ENCODE results near the gene RPS15. TPM values are rescaled to one million over a fixed set of nuclear protein-coding genes. Genes with fewer than 3 reads are reported as not detected.
A peak's percentile ranks its signal among the peaks of the same experiment; 100 is the strongest.

RPS15 gene
- polyA plus RNA-seq, 2 donors = 2,888 to 3,260 TPM

- no peaks in the 10 kb centered on the region for H3K9me3 ChIP-seq (ENCODE audit: control insufficient read depth in 2 of 2, insufficient read depth in 1 of 2, low read depth in 1 of 2, low read length in 1 of 2)
- no peaks in the 10 kb centered on the region for H3K27me3 ChIP-seq (ENCODE audit: control insufficient read depth in 1 of 2, insufficient read depth in 2 of 2, low read length in 2 of 2)
- peaks cover 6 to 28% of the 10 kb centered on the region in 2 donors for H3K4me1 ChIP-seq (ENCODE audit: control insufficient read depth in 2 of 2, insufficient read depth in 2 of 2, low read length in 1 of 2)
- H3K27ac ChIP-seq (ENCODE audit: low read depth in 2 of 2, low read length in 1 of 2) = no peak overlapping the region
- no peak overlapping the region for H3K4me3 ChIP-seq (ENCODE audit: low read depth in 1 of 2, low read length in 2 of 2)
- 50 to 52% methylated on average over 52 of the region's 52 CpGs for WGBS, 2 donors
- peaks cover 4 to 14% of the 10 kb centered on the region in 2 donors for H3K36me3 ChIP-seq (ENCODE audit: control insufficient read depth in 2 of 2, insufficient read depth in 2 of 2, low read length in 1 of 2)
These were observed 42.8 kb upstream of the RPS15 start for GRCh38 chr19:1395194-1396018.

GRCh38 chr19:1396019-1396767 lies 42.0 kb upstream of the RPS15 start:
- Histone ChIP-seq H3K4me1 (ENCODE audit: control insufficient read depth in 2 of 2, insufficient read depth in 2 of 2, low read length in 1 of 2) (peaks cover 10 to 28% of the 10 kb centered on the region in 2 donors), H3K27me3 (ENCODE audit: control insufficient read depth in 1 of 2, insufficient read depth in 2 of 2, low read length in 2 of 2) (no peaks in the 10 kb centered on the region), H3K4me3 (ENCODE audit: low read depth in 1 of 2, low read length in 2 of 2) (no peak overlapping the region), H3K36me3 (ENCODE audit: control insufficient read depth in 2 of 2, insufficient read depth in 2 of 2, low read length in 1 of 2) (peaks cover under 1 to 7% of the 10 kb centered on the region in 2 donors), H3K9me3 (ENCODE audit: control insufficient read depth in 2 of 2, insufficient read depth in 1 of 2, low read depth in 1 of 2, low read length in 1 of 2) (no peaks in the 10 kb centered on the region), H3K27ac (ENCODE audit: low read depth in 2 of 2, low read length in 1 of 2) (no peak overlapping the region)
- 35 to 39% methylated on average over 23 to 25 of the region's 25 CpGs for WGBS, 2 donors

DNA sequence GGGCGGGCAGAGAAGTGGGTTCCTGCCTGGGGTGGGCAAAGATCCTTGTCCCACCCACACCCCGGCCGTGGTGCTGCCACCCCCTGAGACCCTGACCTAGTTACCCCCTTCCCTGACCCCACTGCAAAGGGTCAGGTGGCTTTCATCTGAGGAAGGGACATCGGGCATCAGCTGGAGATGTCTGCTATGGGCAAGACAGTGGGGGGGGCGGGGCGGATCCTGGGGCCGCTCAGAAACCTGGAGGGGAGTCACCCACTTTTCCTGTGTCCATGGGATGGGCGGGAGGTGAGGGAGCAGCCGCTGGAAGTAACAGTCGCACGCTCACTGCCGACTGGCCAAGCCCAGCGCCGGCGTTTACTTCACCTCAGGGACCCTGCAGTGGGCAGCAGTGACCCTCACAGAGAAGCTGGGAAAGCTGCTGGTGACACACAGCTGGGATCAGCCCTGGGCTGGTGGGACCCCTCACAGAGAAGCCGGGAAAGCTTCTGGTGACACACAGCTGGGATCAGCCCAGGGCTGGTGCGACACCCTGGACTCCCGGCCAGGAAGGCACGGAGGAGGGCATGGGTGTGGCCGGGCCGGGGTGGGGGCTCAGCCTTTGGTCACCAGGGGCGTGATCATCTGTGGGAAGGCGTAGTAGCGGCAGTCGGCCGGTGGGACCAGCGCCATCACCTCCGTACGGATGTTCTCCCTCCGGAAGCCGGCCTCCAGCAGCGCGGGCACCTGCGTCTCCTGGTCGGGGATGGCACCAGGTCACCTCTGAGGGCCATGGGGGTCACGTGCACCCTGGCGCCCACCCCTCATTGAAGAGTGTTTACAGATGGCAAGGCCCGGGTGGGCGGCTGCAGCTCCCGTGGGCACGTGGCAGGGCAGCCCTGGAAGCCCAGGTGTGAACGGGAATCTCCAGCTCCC lies 41.2 kb upstream of the RPS15 start:
- Histone ChIP-seq H3K9me3 (ENCODE audit: control insufficient read depth in 2 of 2, insufficient read depth in 1 of 2, low read depth in 1 of 2, low read length in 1 of 2) (no peaks in the 10 kb centered on the region), H3K4me3 (ENCODE audit: low read depth in 1 of 2, low read length in 2 of 2) (no peak overlapping the region), H3K27ac (ENCODE audit: low read depth in 2 of 2, low read length in 1 of 2) (no peak overlapping the region), H3K36me3 (ENCODE audit: control insufficient read depth in 2 of 2, insufficient read depth in 2 of 2, low read length in 1 of 2) (peaks cover 0 to 7% of the 10 kb centered on the region in 2 donors), H3K4me1 (ENCODE audit: control insufficient read depth in 2 of 2, insufficient read depth in 2 of 2, low read length in 1 of 2) (peaks cover 14 to 28% of the 10 kb centered on the region in 2 donors), H3K27me3 (ENCODE audit: control insufficient read depth in 1 of 2, insufficient read depth in 2 of 2, low read length in 2 of 2) (no peaks in the 10 kb centered on the region)
- WGBS, 2 donors = 60 to 70% methylated on average over 40 to 42 of the region's 42 CpGs

DNA sequence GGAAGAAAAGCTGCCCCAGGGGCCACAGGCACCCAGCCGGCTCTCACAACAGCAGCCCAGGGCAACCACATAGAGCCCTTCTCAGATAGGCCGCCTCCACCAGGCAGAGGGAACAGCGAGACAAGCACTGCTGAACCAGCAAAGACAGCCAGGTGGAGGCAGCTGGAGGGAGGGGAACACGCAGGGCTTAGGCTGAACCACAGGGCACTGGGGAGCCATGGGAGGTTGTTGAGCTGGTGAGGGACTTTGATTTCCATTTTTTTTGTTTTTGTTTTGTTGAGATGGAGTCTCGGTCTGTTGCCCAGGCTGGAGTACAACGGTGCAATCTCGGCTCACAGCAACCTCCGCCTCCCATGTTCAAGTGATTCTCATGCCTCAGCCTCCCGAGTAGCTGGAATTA lies 40.4 kb upstream of the RPS15 start:
- Histone ChIP-seq H3K27ac (ENCODE audit: low read depth in 2 of 2, low read length in 1 of 2) (no peak overlapping the region), H3K36me3 (ENCODE audit: control insufficient read depth in 2 of 2, insufficient read depth in 2 of 2, low read length in 1 of 2) (peaks cover 0 to 7% of the 10 kb centered on the region in 2 donors), H3K4me3 (ENCODE audit: low read depth in 1 of 2, low read length in 2 of 2) (no peak overlapping the region), H3K27me3 (ENCODE audit: control insufficient read depth in 1 of 2, insufficient read depth in 2 of 2, low read length in 2 of 2) (no peaks in the 10 kb centered on the region), H3K9me3 (ENCODE audit: control insufficient read depth in 2 of 2, insufficient read depth in 1 of 2, low read depth in 1 of 2, low read length in 1 of 2) (no peaks in the 10 kb centered on the region), H3K4me1 (ENCODE audit: control insufficient read depth in 2 of 2, insufficient read depth in 2 of 2, low read length in 1 of 2) (peaks cover 14 to 31% of the 10 kb centered on the region in 2 donors)
- WGBS, 2 donors = 86 to 90% methylated on average over 9 of the region's 9 CpGs

DNA sequence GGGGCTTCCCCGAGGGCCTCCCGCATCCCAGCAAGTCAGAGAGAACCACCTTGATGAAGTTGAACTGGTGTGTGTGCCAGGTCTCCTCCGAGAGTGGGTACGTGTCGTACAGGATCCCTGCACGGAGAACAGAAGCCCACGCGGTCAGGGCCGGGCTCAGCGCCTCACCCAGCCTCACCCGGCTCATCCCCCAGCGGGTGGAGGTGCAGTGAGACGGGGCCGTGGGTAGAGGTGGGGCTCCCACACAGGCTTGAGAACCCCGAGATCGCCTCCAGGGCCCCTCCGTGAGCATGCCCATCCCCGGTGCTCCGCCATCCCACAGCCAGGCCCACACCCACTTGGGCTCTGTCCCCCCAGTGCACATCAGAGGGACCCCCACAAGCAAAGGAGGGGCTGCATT lies 39.1 kb upstream of the RPS15 start:
- Histone ChIP-seq H3K36me3 (ENCODE audit: control insufficient read depth in 2 of 2, insufficient read depth in 2 of 2, low read length in 1 of 2) (no peaks in the 10 kb centered on the region), H3K4me3 (ENCODE audit: low read depth in 1 of 2, low read length in 2 of 2) (no peak overlapping the region), H3K27ac (ENCODE audit: low read depth in 2 of 2, low read length in 1 of 2) (no peak overlapping the region), H3K4me1 (ENCODE audit: control insufficient read depth in 2 of 2, insufficient read depth in 2 of 2, low read length in 1 of 2) (peaks cover 14 to 27% of the 10 kb centered on the region in 2 donors), H3K27me3 (ENCODE audit: control insufficient read depth in 1 of 2, insufficient read depth in 2 of 2, low read length in 2 of 2) (no peaks in the 10 kb centered on the region), H3K9me3 (ENCODE audit: control insufficient read depth in 2 of 2, insufficient read depth in 1 of 2, low read depth in 1 of 2, low read length in 1 of 2) (no peaks in the 10 kb centered on the region)
- 81 to 82% methylated on average over 15 to 19 of the region's 19 CpGs for WGBS, 2 donors

GRCh38 chr19:1399745-1400144 lies 38.5 kb upstream of the RPS15 start:
- WGBS, 2 donors = 90 to 92% methylated on average over 15 of the region's 15 CpGs
- Histone ChIP-seq H3K4me1 (ENCODE audit: control insufficient read depth in 2 of 2, insufficient read depth in 2 of 2, low read length in 1 of 2) (peaks cover 11 to 21% of the 10 kb centered on the region in 2 donors), H3K36me3 (ENCODE audit: control insufficient read depth in 2 of 2, insufficient read depth in 2 of 2, low read length in 1 of 2) (no peaks in the 10 kb centered on the region), H3K27ac (ENCODE audit: low read depth in 2 of 2, low read length in 1 of 2) (no peak overlapping the region), H3K4me3 (ENCODE audit: low read depth in 1 of 2, low read length in 2 of 2) (no peak overlapping the region), H3K27me3 (ENCODE audit: control insufficient read depth in 1 of 2, insufficient read depth in 2 of 2, low read length in 2 of 2) (no peaks in the 10 kb centered on the region), H3K9me3 (ENCODE audit: control insufficient read depth in 2 of 2, insufficient read depth in 1 of 2, low read depth in 1 of 2, low read length in 1 of 2) (no peaks in the 10 kb centered on the region)

DNA sequence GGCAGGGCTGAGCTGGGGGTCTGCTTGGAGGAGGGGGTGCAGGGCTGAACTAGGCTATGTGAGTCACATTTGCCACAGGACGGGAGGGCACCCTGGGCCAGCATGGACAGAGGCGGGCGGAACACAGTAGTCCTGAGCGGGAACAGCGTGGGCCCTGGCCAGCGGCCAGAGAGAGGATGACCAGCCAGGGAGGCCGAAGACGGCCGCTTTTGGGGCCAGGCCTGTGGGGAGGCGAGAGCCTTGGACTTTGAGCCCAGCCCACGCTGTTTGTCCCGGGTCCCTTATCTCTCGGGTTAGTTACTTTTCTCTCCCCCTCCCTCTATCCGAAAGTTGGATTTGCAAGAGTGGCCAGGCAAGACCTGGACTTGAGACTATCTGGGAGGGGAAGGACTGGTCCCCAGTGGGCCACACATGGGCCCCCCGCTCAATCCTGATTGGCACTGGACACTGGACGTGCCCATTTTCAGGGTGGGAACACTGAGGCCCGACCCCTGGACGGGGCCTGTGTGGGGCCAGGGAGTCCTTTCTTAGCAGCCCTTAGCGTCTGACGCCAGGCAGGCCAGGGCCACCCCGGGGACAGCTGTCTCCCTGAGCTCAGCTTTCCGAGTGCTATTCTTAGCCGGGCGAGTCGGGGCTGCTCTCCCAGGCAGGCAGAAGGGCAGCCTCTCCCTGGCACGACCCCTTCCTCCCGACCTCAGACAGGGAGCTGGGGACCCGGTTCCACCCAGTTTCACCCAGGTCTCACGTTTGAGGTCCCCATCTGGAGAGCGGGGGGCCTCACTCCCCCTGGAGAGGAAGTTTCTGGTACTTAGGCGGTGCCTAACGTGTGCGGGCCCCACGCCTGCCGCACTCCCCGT lies 37.7 kb upstream of the RPS15 start:
- H3K9me3 ChIP-seq (ENCODE audit: control insufficient read depth in 2 of 2, insufficient read depth in 1 of 2, low read depth in 1 of 2, low read length in 1 of 2) = no peaks in the 10 kb centered on the region
- H3K36me3 ChIP-seq (ENCODE audit: control insufficient read depth in 2 of 2, insufficient read depth in 2 of 2, low read length in 1 of 2) = no peaks in the 10 kb centered on the region
- H3K27ac ChIP-seq (ENCODE audit: low read depth in 2 of 2, low read length in 1 of 2) = no peak overlapping the region
- no peaks in the 10 kb centered on the region for H3K27me3 ChIP-seq (ENCODE audit: control insufficient read depth in 1 of 2, insufficient read depth in 2 of 2, low read length in 2 of 2)
- 19 to 21% methylated on average over 33 to 36 of the region's 36 CpGs for WGBS, 2 donors
- H3K4me3 ChIP-seq (ENCODE audit: low read depth in 1 of 2, low read length in 2 of 2) = peak overlapping the region; percentile 45 to 62
- peaks cover 10 to 14% of the 10 kb centered on the region in 2 donors for H3K4me1 ChIP-seq (ENCODE audit: control insufficient read depth in 2 of 2, insufficient read depth in 2 of 2, low read length in 1 of 2)

GRCh38 chr19:1401138-1401888 lies 36.9 kb upstream of the RPS15 start, which contains the start of gene GAMT:
Gene GAMT (minus strand): TSS chr19:1401542. CDS start chr19:1401476, 66 bp downstream.
- H3K27me3 ChIP-seq (ENCODE audit: control insufficient read depth in 1 of 2, insufficient read depth in 2 of 2, low read length in 2 of 2) = no peaks in the 10 kb centered on the region
- 1 to 2% methylated on average over 41 to 87 of the region's 87 CpGs for WGBS, 2 donors
- H3K27ac ChIP-seq (ENCODE audit: low read depth in 2 of 2, low read length in 1 of 2) = peak within 1 kb of the TSS in 1 of 2 donors; percentile 28
- no peaks in the 10 kb centered on the region for H3K36me3 ChIP-seq (ENCODE audit: control insufficient read depth in 2 of 2, insufficient read depth in 2 of 2, low read length in 1 of 2)
- H3K9me3 ChIP-seq (ENCODE audit: control insufficient read depth in 2 of 2, insufficient read depth in 1 of 2, low read depth in 1 of 2, low read length in 1 of 2) = no peaks in the 10 kb centered on the region
- peaks cover 7 to 8% of the 10 kb centered on the region in 2 donors for H3K4me1 ChIP-seq (ENCODE audit: control insufficient read depth in 2 of 2, insufficient read depth in 2 of 2, low read length in 1 of 2)
- H3K4me3 ChIP-seq (ENCODE audit: low read depth in 1 of 2, low read length in 2 of 2) = peak within 1 kb of the TSS; percentile 45 to 62

Data from esophagus (tissue), 2 donors.